T-helper 9 cell (primary cell): Measurements from ENCODE around the gene LNP1.
"Not testable (repeated sequence)": the region's sequence is repeated elsewhere in the genome, so short reads cannot be mapped to it uniquely, and the experiment has no call there.

Source experiments
- DNase-seq: peaks from one replicate; pipeline ENCODE4 v3.0.0-alpha.2; 2020
- total RNA-seq, 2 donors: gene quantifications; one replicate each; lab custom pipeline; 2026; lab: John Stamatoyannopoulos, UW

The LNP1 gene
- 0.97 to 1.1 reads per million in 2 donors for total RNA-seq

GRCh38 chr3:100400780-100401673 is at the start of gene LNP1, which contains the start of gene TOMM70:
Gene LNP1 (plus strand): TSS chr3:100401539. CDS start chr3:100429730, 28,191 bp downstream.
Gene TOMM70 (minus strand): TSS chr3:100401089. CDS start chr3:100400949, 140 bp downstream.
- peak; percentile 90 for DNase-seq

- not testable (repeated sequence) for DNase-seq
Observed at GRCh38 chr3:100351770-100352169, 49.6 kb upstream of the LNP1 start.

GRCh38 chr3:100352296-100353231 is 48.8 kb upstream of the LNP1 start:
- no peak for DNase-seq

- no peak for DNase-seq
Observed at GRCh38 chr3:100354850-100355249, 46.5 kb upstream of the LNP1 start.

GRCh38 chr3:100358413-100358812 is 42.9 kb upstream of the LNP1 start:
- DNase-seq, result no peak

- DNase-seq, result no peak
Observed at GRCh38 chr3:100359035-100359434, 42.3 kb upstream of the LNP1 start.

- DNase-seq, result no peak
Observed at GRCh38 chr3:100360757-100361496, 40.4 kb upstream of the LNP1 start.

- DNase-seq, result no peak
Observed at GRCh38 chr3:100361897-100362296, 39.4 kb upstream of the LNP1 start.

- no peak for DNase-seq
Observed at GRCh38 chr3:100364421-100364820, 36.9 kb upstream of the LNP1 start.

- no peak for DNase-seq
Observed at GRCh38 chr3:100366424-100366823, 34.9 kb upstream of the LNP1 start.

GRCh38 chr3:100368441-100368840 is 32.9 kb upstream of the LNP1 start:
- DNase-seq, result no peak

GRCh38 chr3:100370756-100371155 is 30.6 kb upstream of the LNP1 start:
- DNase-seq, result no peak

GRCh38 chr3:100374521-100374920 is 26.8 kb upstream of the LNP1 start:
- DNase-seq, result no peak

GRCh38 chr3:100376301-100376700 is 25.0 kb upstream of the LNP1 start:
- no peak for DNase-seq

GRCh38 chr3:100384733-100385525 is 16.4 kb upstream of the LNP1 start:
- DNase-seq, result no peak

GRCh38 chr3:100386437-100387074 is 14.8 kb upstream of the LNP1 start:
- no peak for DNase-seq

- no peak for DNase-seq
Observed at GRCh38 chr3:100389025-100389424, 12.3 kb upstream of the LNP1 start.

- no peak for DNase-seq
Observed at GRCh38 chr3:100395679-100396431, 5.5 kb upstream of the LNP1 start.

GRCh38 chr3:100396967-100397366 is 4.4 kb upstream of the LNP1 start:
- DNase-seq, result no peak

GRCh38 chr3:100399341-100400071 is 1.8 kb upstream of the LNP1 start:
- no peak for DNase-seq
